NB4 (cell line): ENCODE results near the gene ATG5.

Experiments
- MYC ChIP-seq: IDR thresholded peaks from 2 replicates; pipeline ENCODE4 v1.6.1; 2011; ENCODE audit warnings: low read depth, low read length
- POLR2A ChIP-seq: IDR thresholded peaks from 2 replicates; pipeline ENCODE4 v1.6.1; 2011; ENCODE audit warnings: mild to moderate bottlenecking; ENCODE audit not compliant: insufficient read length; ENCODE audit errors: extremely low read depth
- TF ChIP-seq, protein P1 (sequence below): IDR thresholded peaks from one replicate; pipeline ENCODE4 v1.5.1; 2012; ENCODE audit warnings: low read depth, low read length
- TF ChIP-seq, protein P2 (sequence below): IDR thresholded peaks from 2 replicates; pipeline ENCODE4 v1.6.1; 2011; ENCODE audit warnings: low read depth, low read length

DNA sequence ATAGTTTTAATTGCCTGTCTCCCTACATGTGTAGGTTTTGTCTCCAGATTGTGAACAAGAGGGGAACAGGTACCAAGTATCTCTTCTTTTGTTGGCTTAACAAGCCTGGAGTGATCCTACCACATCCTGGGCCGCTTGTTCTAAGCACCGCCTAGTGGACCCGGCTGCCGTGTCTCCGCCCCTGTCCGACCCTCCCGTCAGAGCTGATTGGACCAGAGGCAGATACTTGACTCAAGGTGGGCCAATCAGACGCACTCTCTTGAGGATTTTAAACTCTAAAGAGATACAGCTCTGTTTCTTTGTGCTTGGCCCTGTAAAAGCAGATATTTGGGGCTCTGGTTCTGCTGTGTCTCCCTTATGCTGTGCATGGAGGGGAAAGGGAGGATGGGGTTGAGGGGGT is 171.2 kb downstream of the ATG5 start:
- TF ChIP-seq, protein P1, sequence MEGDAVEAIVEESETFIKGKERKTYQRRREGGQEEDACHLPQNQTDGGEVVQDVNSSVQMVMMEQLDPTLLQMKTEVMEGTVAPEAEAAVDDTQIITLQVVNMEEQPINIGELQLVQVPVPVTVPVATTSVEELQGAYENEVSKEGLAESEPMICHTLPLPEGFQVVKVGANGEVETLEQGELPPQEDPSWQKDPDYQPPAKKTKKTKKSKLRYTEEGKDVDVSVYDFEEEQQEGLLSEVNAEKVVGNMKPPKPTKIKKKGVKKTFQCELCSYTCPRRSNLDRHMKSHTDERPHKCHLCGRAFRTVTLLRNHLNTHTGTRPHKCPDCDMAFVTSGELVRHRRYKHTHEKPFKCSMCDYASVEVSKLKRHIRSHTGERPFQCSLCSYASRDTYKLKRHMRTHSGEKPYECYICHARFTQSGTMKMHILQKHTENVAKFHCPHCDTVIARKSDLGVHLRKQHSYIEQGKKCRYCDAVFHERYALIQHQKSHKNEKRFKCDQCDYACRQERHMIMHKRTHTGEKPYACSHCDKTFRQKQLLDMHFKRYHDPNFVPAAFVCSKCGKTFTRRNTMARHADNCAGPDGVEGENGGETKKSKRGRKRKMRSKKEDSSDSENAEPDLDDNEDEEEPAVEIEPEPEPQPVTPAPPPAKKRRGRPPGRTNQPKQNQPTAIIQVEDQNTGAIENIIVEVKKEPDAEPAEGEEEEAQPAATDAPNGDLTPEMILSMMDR: no peak
- TF ChIP-seq, protein P2, sequence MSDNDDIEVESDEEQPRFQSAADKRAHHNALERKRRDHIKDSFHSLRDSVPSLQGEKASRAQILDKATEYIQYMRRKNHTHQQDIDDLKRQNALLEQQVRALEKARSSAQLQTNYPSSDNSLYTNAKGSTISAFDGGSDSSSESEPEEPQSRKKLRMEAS: no peak
- TF ChIP-seq MYC (no peak), POLR2A (no peak)
